Hematopoietic multipotent progenitor cell treated with erythropoietin and hydrocortisone succinate and interleukin-3 and kit ligand, for 6 days (in vitro differentiated cells): Measurements from ENCODE around the gene FDX2.
A peak's percentile ranks its signal among the peaks of the same experiment; 100 is the strongest.
"Not testable (repeated sequence)": the region's sequence is repeated elsewhere in the genome, so short reads cannot be mapped to it uniquely, and the experiment has no call there.

Experiments
- DNase-seq: peaks from one replicate; pipeline ENCODE4 v3.0.0-alpha.2; 2015

FDX2 gene

GRCh38 chr19:10315335-10316214 is at the start of gene FDX2:
Gene FDX2 (minus strand): TSS chr19:10316015. CDS start chr19:10315996, 19 bp downstream.
- DNase-seq = peak; percentile 90

- no peak for DNase-seq
Observed at GRCh38 chr19:10365518-10365917, 49.7 kb upstream of the FDX2 start.

DNA sequence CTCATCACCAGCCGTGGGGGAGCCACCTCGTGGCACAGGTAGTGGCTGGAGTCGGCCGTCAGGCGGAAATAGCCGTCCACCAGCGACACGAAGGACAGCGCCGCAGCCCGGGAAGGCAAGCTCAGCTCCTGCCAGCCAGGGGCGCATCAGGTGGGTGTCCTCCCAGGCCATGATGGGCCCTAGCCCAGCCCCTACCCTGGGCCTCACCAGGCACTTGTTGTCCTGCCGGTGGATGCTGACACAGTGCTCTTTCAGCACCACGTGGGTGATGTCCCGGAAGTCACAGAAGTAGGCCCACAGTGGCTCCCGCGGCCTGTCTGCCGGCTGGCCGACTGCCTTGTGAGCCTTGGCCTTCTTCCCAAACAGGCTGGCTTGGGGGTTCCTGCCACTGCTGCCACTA is 48.8 kb upstream of the FDX2 start:
- DNase-seq = no peak

- no peak for DNase-seq
Observed at GRCh38 chr19:10363789-10364281, 48.0 kb upstream of the FDX2 start.

- DNase-seq = no peak
Observed at GRCh38 chr19:10362259-10362658, 46.4 kb upstream of the FDX2 start.

- DNase-seq = no peak
Observed at GRCh38 chr19:10361569-10362011, 45.8 kb upstream of the FDX2 start.

GRCh38 chr19:10356431-10356830 is 40.6 kb upstream of the FDX2 start:
- DNase-seq = no peak

DNA sequence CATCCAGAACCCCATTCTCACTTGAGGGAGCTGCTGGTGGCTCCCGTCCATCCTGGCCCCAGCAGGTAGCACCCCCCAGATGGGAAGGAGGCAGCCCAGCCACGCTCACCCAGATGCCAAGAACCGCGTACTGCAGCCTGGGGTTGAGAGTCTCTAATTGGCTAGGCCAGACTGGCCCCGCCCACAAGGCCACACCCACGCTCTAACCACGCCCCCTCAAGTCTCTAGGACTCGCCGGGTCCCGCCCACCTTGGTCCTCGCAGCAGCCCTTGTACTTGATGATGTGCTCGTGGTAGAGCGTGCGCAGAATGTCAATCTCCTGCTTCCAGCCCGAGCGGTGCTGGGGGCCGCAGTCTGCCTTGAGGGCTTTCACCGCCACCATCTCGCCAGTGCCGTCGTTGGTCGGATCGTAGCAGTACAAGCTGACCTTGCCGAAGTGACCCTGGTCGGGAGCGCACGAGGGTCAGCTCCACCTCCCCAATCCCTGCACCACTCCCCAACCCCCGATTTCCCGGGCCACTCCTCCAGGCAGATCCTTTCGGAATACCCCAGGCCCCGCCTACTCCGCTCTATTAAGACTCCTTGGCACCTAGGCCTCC is 38.1 kb upstream of the FDX2 start:
- DNase-seq = peak; percentile 69

DNA sequence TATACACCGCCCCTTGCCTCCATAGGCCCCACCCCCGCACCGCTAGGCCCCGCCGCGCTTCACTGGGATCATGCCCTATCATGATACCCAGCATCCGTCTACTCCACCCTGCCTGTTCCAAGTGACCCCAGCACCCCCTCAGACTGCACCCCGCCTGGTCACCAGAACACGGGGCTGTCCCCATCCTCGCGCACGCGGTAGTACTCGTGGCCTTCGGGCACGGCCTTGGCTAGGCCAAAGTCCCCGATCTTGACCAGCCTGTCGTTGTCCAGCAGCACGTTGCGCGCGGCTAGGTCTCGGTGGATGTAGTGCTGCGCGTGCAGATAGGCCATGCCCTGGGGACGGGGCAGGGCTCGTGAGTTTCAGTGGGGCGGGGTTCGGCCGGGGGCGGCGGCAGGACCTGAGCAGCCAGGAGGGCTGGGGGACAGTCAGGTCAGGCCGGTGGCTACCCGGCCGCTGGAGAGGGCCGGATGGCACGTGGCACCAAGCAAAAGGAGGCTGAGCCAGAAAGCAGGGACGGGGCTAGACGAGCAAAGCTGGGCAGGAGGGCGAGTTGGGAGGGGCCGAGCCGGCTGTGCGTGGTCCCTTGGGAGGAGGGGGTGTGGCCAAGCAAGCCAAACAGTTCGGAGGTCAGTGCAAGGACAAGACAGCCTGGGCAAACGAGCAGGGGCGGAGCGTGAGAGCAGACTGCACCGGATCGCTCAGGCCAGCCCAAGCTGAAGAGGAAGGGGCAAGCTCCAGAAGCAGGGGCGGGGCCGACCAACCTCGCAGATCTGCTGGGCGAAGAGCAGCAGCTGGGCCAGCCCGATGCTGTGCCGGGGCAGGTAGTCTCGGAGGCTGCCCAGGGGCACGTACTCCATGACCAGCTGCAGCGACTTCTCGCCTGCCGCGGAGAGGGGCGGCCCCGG is 37.2 kb upstream of the FDX2 start:
- no peak for DNase-seq

DNA sequence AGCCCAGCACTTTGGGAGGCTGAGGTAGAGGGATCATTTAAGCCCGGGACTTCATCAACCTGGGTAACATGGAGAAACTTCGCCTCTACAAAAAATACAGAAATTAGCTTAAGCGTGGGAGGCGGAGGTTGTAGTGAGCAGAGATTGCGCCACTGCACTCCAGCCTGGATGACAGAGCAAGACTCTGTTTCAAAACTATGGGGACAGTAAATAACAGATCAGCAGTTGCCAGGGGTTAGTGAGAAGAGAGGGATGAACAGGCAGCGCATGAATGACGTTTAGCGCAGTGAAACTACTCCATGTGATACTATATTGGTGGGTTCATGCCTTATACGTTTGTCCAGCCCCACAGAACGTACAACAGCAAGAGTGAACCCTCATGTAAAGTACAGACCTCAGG is 30.7 kb upstream of the FDX2 start:
- peak; percentile 36 for DNase-seq

- no peak for DNase-seq
Observed at GRCh38 chr19:10344780-10345179, 29.0 kb upstream of the FDX2 start.

DNA sequence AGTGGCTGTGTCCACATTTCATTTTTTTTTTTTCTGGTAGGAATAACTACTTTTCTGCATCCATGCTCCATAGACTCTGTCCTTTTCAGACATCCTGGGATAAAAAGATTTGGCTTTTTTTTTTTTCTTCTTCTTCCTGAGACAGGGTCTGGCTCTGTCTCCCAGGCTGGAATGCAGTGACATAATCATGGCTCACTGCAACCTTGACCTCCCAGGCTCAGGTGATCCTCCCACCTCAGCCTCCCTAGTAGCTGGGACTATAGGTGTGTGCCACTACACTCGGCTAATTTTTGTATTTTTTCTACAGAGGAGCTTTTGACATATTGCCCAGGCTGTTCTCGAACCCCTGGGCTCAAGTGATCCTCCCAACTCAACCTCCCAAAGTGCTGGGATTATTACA is 27.7 kb upstream of the FDX2 start:
- DNase-seq = no peak

GRCh38 chr19:10339977-10340376 is 24.2 kb upstream of the FDX2 start:
- no peak for DNase-seq

- peak; percentile 77 for DNase-seq
Observed at GRCh38 chr19:10339380-10339960, 23.7 kb upstream of the FDX2 start, which contains the start of gene ICAM3. Gene ICAM3 (minus strand): TSS chr19:10339624. CDS start chr19:10339614, 10 bp downstream.

DNA sequence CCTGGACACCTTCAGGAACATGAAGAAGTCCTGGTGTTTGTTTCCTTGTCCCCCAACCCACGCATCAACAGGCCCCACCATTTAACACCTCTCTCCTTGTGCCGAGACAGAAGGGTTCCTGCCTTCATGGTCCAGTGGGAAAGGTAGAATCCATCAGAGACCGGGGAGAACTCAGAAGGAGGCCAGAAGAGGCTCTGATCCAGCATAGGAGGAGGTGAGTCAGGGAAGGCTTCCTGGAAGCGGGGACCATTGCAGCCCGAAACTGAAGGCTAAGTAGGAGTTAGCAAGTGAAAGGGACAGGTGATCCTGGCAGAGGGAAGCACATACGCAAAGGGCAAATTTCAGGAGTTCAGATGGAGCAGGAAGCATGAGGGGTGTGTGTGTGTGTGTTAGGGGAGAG is 23.1 kb upstream of the FDX2 start:
- DNase-seq = no peak

- not testable (repeated sequence) for DNase-seq
Observed at GRCh38 chr19:10336725-10337124, 20.9 kb upstream of the FDX2 start.

GRCh38 chr19:10335352-10335985 is 19.7 kb upstream of the FDX2 start:
- DNase-seq = no peak

DNA sequence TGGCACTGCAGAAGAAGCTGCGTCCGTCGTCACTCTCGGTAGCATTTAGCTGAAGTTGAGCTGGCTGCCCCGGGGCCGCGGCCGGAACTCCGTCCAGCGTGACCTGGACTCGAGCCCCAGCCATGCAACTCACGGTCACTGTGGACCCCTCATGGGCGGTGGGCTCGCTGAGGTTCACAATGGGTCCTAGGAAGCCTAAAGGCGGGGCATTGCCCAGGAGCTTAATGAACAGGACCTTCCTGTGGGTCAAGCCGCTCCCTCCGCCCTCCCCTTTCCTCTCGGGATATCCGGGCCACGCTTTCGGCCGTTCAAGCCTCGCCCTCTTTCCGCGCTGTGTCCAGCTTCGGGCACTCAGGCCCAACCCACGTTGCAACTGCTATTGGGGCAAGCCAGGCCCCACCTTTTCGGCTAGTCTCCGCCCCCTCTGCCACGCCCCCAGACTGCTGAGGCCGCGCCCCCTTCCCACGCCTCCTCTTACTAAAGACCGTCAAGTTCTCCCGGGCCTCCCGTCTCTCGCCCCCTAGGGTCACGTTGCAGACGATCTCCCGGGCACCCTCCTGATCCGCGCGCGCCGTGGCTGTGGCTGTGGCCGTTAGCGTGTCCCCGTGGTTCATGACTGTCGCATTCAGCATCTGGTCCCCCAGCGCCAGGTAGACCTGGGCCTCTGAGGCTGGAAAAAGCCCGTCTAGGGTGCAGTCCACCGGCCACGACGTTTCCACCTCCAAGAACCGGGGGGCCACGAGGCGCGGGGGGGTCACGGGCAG is 19.0 kb upstream of the FDX2 start:
- DNase-seq = peak; percentile 77

DNA sequence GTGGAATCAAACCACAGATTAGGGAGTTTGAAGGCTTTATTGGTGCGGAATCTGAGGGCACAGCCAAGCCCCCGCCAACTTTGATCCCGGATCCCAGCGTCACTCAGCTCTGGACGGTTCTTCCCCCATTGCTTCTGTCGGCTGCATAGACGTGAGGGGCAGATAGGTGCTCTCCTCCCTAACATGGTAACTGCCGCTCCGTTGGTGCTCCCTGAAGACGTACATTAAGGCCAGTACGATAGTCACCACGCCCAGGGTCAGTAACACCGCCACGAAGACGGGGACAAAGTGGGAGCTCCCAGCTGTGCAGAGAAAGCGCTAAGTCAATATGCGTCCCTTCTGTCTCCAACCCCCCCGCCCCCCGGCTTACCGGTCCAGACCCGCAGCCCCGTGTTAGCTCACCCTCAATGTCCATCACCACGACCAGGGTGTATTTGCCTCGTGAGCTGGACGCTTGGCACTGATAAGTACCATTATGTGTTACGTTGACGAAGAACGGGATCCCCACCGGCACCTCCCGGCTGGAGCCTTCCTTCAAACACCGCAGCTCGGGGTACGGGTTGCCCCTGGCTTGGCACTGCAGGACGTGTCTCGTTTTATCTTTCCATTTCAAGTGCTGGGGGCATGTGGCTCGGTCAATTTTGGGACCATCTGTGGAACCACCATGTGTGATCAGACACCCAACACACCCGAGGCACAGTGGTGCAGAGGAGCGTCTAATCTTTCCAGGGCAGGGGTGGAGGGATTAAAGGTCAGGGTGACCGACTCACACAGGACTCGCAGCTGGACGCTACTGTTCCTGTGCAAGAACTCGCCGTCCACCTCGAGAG is 18.2 kb upstream of the FDX2 start:
- no peak for DNase-seq
